Measurements from ENCODE around the gene DAPP1.

The DAPP1 gene

DNA sequence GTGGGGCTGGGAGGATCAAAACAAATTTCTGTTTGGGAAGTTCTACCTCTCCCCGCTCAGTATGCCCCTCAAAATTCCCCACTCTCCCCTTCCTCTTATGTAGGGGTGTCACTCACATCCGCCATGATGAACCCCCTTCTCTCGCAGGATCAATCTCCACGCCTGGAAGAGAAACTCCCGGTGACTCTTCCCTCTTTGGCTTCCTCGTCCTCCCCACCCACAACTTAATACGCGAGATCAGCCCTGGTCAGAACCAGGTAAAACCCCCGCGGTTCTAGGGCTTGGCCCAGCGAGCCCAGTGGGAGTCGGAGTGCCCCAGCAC lies 77.2 kb downstream of the DAPP1 start:
- peak overlapping the region; percentile 74 for H3K27ac ChIP-seq
- peak overlapping the region; percentile 92 for H3K4me3 ChIP-seq (ENCODE audit: low read depth, low read length)
- in situ Hi-C loops (cut with HindIII; ENCODE audit: low pct_ligation_motif_present, low sequenced_read_pairs) = no loop called here
- DNase-seq = no peak
- peaks cover 4% of the 10 kb centered on the region for H3K36me3 ChIP-seq (replicated peaks)
- no peaks in the 10 kb centered on the region for H3K27me3 ChIP-seq (replicated peaks)
- TF ChIP-seq, protein P1, sequence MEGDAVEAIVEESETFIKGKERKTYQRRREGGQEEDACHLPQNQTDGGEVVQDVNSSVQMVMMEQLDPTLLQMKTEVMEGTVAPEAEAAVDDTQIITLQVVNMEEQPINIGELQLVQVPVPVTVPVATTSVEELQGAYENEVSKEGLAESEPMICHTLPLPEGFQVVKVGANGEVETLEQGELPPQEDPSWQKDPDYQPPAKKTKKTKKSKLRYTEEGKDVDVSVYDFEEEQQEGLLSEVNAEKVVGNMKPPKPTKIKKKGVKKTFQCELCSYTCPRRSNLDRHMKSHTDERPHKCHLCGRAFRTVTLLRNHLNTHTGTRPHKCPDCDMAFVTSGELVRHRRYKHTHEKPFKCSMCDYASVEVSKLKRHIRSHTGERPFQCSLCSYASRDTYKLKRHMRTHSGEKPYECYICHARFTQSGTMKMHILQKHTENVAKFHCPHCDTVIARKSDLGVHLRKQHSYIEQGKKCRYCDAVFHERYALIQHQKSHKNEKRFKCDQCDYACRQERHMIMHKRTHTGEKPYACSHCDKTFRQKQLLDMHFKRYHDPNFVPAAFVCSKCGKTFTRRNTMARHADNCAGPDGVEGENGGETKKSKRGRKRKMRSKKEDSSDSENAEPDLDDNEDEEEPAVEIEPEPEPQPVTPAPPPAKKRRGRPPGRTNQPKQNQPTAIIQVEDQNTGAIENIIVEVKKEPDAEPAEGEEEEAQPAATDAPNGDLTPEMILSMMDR (IDR thresholded peaks at IDR 0.05; ENCODE audit: low read depth, low read length, missing control alignments) = no peak

DNA sequence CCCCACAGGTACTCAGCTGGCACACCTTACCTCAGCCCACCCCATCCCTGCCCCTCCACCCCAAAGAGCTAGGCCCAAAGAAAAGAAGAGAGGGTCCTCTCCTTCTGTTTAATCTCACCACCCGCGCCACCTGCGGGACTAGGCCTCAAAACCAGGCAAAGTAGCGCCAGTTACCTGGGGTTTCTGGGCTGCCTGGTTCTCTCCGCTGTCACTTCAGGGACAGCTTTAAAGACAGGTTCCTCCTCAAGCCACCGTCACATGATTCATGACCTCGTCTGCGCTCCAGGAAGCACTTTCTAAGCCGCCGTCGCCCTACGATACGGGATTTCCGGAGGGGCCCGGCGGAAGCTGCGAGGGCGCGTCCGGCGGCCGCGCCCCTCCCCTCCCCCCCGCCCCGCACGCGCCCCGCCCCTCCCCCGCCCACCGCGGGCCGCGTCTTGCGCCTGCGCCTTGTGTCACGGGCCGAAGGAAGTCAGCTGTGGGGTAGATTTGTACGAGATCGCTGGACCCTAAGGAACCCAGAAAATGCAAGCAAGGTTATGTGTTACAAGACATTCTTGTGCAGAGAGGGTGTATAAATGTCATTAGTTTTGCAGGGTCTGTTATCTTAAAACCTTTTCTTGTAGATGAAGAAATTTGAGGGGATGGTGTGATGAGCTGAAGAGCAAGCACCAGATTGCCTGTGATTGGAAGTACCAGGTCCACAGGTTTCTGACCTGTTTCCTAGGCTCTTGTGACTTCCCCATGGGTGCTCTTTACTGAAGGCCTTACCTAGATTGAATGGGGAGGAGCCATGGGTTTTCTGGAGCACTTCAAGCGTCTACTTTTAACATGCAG lies 77.8 kb downstream of the DAPP1 start, which contains the start of gene LAMTOR3:
LAMTOR3 (minus strand) TSS at position 267 of the 837 bp plus-strand sequence. CDS start 464 bp downstream, outside the sequence.
- in situ Hi-C loops (cut with HindIII; ENCODE audit: low pct_ligation_motif_present, low sequenced_read_pairs) = no loop called here
- DNase-seq = peak; percentile 86
- peak within 1 kb of the TSS; percentile 92 for H3K4me3 ChIP-seq (ENCODE audit: low read depth, low read length)
- TF ChIP-seq, protein P1 (IDR thresholded peaks at IDR 0.05; ENCODE audit: low read depth, low read length, missing control alignments) = no peak
- peaks cover 4% of the 10 kb centered on the region for H3K36me3 ChIP-seq (replicated peaks)
- no peaks in the 10 kb centered on the region for H3K27me3 ChIP-seq (replicated peaks)
- H3K27ac ChIP-seq = peak within 1 kb of the TSS; percentile 74

DNA sequence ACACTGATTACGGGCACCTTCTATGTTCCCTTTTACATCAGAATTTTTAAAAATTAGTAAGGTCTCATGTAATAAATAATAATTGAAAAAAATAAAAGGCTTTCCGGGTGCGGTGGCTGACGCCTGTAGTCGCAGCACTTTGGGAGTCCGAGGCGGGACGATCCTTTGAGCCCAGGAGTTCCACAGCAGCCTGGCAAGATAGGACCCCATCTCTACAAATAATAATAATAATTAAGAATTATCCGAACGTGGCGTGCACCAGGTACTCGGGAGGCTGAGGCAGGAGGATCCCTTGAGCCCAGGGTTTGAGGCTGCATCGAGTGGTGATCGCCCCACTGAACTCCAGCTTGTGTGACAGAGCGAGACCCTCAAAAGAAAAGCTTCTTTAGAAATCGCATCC lies 78.4 kb downstream of the DAPP1 start:
- DNase-seq = no peak
- Histone ChIP-seq H3K4me3 (ENCODE audit: low read depth, low read length) (peak overlapping the region; percentile 92), H3K27ac (peak overlapping the region; percentile 9), H3K36me3 (replicated peaks) (peaks cover 3% of the 10 kb centered on the region), H3K27me3 (replicated peaks) (no peaks in the 10 kb centered on the region)
- in situ Hi-C loops (cut with HindIII; ENCODE audit: low pct_ligation_motif_present, low sequenced_read_pairs) = no loop called here
- TF ChIP-seq, protein P1 (IDR thresholded peaks at IDR 0.05; ENCODE audit: low read depth, low read length, missing control alignments) = no peak

DNA sequence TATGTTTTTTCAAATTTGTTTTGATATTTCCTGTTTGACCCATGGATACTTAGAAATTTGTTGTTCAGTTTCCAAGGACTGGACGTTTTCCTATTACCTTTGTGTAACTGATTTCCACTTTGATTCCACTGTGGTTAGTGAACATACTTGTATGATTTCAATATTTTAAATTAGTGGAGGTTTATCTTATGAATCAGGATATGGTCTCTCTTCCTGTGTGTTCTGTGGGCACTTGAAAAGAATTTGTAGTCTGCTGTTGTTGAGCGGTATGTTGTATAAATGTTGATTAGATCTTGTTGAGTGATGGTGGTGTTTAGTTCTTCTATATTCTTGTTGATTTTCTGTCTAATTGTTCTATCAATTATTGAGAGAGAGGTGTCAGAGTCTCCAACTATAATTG lies 98.8 kb downstream of the DAPP1 start:
- Histone ChIP-seq H3K27ac (peak overlapping the region; percentile 25), H3K36me3 (replicated peaks) (peaks cover 7% of the 10 kb centered on the region), H3K27me3 (replicated peaks) (no peaks in the 10 kb centered on the region), H3K4me3 (ENCODE audit: low read depth, low read length) (no peak overlapping the region)
- in situ Hi-C loops (cut with HindIII; ENCODE audit: low pct_ligation_motif_present, low sequenced_read_pairs) = no loop called here
- no peak for DNase-seq
- TF ChIP-seq, protein P1 (IDR thresholded peaks at IDR 0.05; ENCODE audit: low read depth, low read length, missing control alignments) = no peak

DNA sequence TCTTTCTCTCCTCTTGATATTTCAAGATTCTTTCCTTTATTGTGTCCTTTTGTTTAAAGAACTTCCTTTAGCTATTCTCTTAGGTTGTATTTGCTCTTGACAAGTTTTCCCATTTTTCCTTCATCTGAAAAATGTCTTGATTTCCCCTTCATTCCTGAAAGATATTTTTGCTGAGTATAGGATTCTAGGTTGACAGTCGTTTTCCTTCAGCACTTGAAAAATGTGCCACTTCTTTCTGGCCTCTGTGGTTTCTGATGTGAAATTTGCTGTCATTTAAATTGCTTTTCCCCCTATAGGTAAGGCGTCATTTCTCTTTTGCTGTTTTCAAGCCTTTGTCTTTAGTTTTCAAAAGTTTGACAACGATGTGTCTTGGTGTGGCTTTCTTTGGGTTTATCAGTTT lies 100.9 kb downstream of the DAPP1 start:
- Histone ChIP-seq H3K4me3 (ENCODE audit: low read depth, low read length) (no peak overlapping the region), H3K36me3 (replicated peaks) (peaks cover 11% of the 10 kb centered on the region), H3K27me3 (replicated peaks) (no peaks in the 10 kb centered on the region), H3K27ac (no peak overlapping the region)
- in situ Hi-C loops (cut with HindIII; ENCODE audit: low pct_ligation_motif_present, low sequenced_read_pairs) = no loop called here
- no peak for DNase-seq
- TF ChIP-seq, protein P1 (IDR thresholded peaks at IDR 0.05; ENCODE audit: low read depth, low read length, missing control alignments) = no peak
